Breast epithelium (tissue), 4 donors: ENCODE measurements around the gene ZNF302. TPM values are rescaled to one million over a fixed set of nuclear protein-coding genes. Genes with fewer than 3 reads are reported as not detected.
A peak's percentile ranks its signal among the peaks of the same experiment; 100 is the strongest.
"Not testable (repeated sequence)": the region's sequence is repeated elsewhere in the genome, so short reads cannot be mapped to it uniquely, and the experiment has no call there.

Experiments used
- DNase-seq, 2 donors: peaks; one replicate each; pipeline ENCODE4 v3.0.0-alpha.2; 2019; ENCODE audit warnings: low spot score in 2 of 2
- H3K27ac ChIP-seq, 2 donors: fragments of 200-600 bp; sonication (generic) in 1 of 2; one replicate each; pipeline ENCODE4 v1.5.1; 2016 to 2019; ENCODE audit warnings: mild to moderate bottlenecking in 1 of 2
- H3K27me3 ChIP-seq, 2 donors: fragments of 200-600 bp; sonication (generic) in 1 of 2; one replicate each; pipeline versions ENCODE4 v1.5.1 to v1.6.0; 2017 to 2019; ENCODE audit warnings: control low read depth in 1 of 2, mild to moderate bottlenecking in 1 of 2
- H3K36me3 ChIP-seq: fragments of 200-600 bp; one replicate; pipeline ENCODE4 v1.5.1; 2019
- H3K4me1 ChIP-seq, 2 donors: fragments of 200-600 bp; sonication (generic); one replicate each; pipeline ENCODE4 v1.5.1; 2016 to 2019; ENCODE audit warnings: control low read depth in 1 of 2
- H3K4me3 ChIP-seq, 3 donors: fragments of 200-600 bp; sonication (generic); 1 replicate in 2 of 3; 2 replicates in 1 of 3; pipeline ENCODE4 v1.5.1; 2016 to 2019; ENCODE audit warnings: mild to moderate bottlenecking in 3 of 3, moderate library complexity in 2 of 3
- H3K9me3 ChIP-seq, 2 donors: fragments of 200-600 bp; sonication (generic) in 1 of 2; one replicate each; pipeline ENCODE4 v1.5.1; 2016 to 2019; ENCODE audit warnings: control low read depth in 1 of 2
- POLR2A ChIP-seq: fragments of 450-650 bp; IDR thresholded peaks from one replicate; pipeline ENCODE4 v1.6.1; 2016; ENCODE audit warnings: antibody characterized with exemption, mild to moderate bottlenecking, moderate library complexity
- POLR2AphosphoS5 ChIP-seq, 3 donors: sonication (generic); formaldehyde crosslinking; IDR thresholded peaks; one replicate each; pipeline ENCODE4 v1.6.1; 2017; ENCODE audit warnings: antibody characterized with exemption in 3 of 3
- intact Hi-C: fragments of 100-400 bp; cut with DNase I; formaldehyde crosslinking; loops from one replicate; pipeline ENCODE4 v1.15.1; 2023; ENCODE audit warnings: low total_unique reads
- total RNA-seq, 3 donors: library from RNA; depleted of rRNA; stranded (reverse); fragments of >200 nt; gene quantifications; one replicate each; pipeline ENCODE4 v1.1.0, GENCODE V29; 2016
- TF ChIP-seq, protein P1 (sequence below), 3 donors: fragments of 450-650 bp; IDR thresholded peaks; one replicate each; pipeline ENCODE4 v1.5.1; 2016 to 2017; ENCODE audit warnings: antibody characterized with exemption in 3 of 3, mild to moderate bottlenecking in 3 of 3, moderate library complexity in 3 of 3

ZNF302 gene
- total RNA-seq, 3 donors from 2014 or later: 24.2 to 54.2 (median 33.1) TPM

DNA sequence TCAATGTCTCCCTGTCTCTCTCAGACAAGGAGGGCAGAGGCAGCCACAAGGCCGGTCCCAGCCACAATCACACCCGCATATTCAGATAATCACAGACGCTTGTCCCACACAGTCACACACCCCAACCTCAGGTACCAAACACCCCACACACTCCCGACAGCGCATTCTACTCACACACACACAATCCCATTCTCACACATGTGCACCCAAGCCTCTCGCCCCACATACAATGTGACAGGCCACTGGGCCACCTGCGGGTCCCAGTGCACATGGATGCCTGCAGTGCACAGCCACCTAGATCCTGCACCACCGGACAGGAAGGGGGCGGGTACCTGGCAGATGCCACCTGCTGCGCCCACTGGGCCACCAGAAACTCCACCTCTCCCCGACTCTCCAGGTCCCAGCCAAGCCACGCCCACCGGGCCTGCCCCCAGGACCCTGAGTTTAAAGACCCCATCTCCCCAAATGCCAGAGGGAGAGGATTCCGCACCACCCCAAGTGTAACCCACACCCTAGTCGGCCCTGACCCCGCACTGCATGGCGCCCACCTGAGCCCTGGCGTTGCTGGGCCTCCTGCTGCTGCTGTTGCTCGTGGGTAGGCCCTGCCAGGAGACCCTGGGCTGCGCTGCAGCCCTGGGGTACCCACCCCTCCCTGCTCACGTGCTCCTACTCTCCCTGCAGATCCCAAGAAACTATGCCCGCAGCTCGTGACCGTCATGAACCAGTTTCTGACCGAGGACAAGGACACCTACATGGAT lies 11.1 kb upstream of the ZNF302 start:
- Histone ChIP-seq H3K36me3 (no peaks in the 10 kb centered on the region), H3K4me3 (no peak overlapping the region), H3K27ac (peak overlapping the region in 1 of 2 donors; percentile 86), H3K9me3 (no peaks in the 10 kb centered on the region), H3K27me3 (no peaks in the 10 kb centered on the region), H3K4me1 (no peaks in the 10 kb centered on the region)
- DNase-seq: no peak
- TF ChIP-seq POLR2AphosphoS5 (IDR thresholded peaks at IDR 0.05) (no peak), POLR2A (no peak)
- TF ChIP-seq, protein P1, sequence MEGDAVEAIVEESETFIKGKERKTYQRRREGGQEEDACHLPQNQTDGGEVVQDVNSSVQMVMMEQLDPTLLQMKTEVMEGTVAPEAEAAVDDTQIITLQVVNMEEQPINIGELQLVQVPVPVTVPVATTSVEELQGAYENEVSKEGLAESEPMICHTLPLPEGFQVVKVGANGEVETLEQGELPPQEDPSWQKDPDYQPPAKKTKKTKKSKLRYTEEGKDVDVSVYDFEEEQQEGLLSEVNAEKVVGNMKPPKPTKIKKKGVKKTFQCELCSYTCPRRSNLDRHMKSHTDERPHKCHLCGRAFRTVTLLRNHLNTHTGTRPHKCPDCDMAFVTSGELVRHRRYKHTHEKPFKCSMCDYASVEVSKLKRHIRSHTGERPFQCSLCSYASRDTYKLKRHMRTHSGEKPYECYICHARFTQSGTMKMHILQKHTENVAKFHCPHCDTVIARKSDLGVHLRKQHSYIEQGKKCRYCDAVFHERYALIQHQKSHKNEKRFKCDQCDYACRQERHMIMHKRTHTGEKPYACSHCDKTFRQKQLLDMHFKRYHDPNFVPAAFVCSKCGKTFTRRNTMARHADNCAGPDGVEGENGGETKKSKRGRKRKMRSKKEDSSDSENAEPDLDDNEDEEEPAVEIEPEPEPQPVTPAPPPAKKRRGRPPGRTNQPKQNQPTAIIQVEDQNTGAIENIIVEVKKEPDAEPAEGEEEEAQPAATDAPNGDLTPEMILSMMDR (IDR thresholded peaks at IDR 0.05): no peak
- intact Hi-C loops: no loop called here

DNA sequence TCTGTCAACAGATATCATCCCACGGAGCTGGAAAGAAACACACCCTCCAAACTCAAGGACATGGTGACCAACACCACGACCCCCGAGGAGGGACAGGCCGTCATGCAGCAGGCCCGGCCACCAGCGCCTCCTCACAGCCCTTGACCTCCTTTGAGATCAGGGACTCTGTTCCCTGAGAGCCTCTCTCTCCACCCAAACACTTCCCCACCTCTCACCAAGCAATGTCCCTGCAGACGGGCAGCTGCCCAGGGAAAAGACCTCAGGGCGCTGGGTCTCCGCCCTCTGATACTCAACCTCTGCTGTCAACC lies 10.6 kb upstream of the ZNF302 start:
- H3K27me3 ChIP-seq: no peaks in the 10 kb centered on the region
- H3K9me3 ChIP-seq: no peaks in the 10 kb centered on the region
- H3K36me3 ChIP-seq: no peaks in the 10 kb centered on the region
- DNase-seq: no peak
- H3K4me1 ChIP-seq: no peaks in the 10 kb centered on the region
- TF ChIP-seq, protein P1 (IDR thresholded peaks at IDR 0.05): no peak
- TF ChIP-seq POLR2A (no peak), POLR2AphosphoS5 (IDR thresholded peaks at IDR 0.05) (no peak)
- H3K27ac ChIP-seq: peak overlapping the region; percentile 66 to 86
- intact Hi-C loops: no loop called here
- H3K4me3 ChIP-seq: peak overlapping the region in 2 of 3 donors; percentile 42 to 72

GRCh38 chr19:34667349-34668076 lies 10.0 kb upstream of the ZNF302 start:
- intact Hi-C loops: no loop called here

DNA sequence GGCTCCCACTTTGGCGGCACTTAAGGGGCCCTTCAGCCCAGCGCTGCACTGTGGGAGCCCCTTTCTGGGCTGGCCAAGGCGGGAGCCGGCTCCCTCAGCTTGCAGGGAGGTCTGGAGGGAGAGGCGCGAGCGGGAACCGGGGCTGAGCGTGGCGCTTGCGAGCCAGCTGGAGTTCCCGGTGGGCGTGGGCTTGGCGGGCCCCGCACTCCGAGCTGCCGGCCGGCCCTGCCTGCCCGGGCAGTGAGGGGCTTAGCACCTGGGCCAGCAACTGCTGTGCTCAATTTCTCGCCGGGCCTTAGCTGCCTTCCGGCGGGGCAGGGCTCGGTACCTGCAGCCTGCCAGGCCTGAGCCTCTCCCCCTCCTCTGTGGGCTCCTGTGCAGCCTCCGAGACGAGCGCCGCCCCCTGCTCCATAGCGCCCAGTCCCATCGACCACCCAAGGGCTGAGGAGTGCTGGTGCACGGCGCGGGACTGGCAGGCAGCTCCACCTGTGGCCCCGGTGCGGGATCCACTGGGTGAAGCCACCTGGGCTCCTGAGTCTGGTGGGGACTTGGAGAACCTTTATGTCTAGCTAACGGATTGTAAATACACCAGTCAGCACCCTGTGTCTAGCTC lies 9.3 kb upstream of the ZNF302 start:
- DNase-seq, H3K4me1 ChIP-seq, H3K36me3 ChIP-seq, H3K9me3 ChIP-seq, H3K27me3 ChIP-seq, intact Hi-C loops: not testable (repeated sequence)
- Histone ChIP-seq H3K27ac (peak overlapping the region; percentile 66 to 86), H3K4me3 (peak overlapping the region in 2 of 3 donors; percentile 42 to 72)

More at GRCh38 chr19:34667349-34668076, 10.0 kb upstream of the ZNF302 start:
- Histone ChIP-seq H3K4me3 (peak overlapping the region; percentile 15 to 72 (median 42)), H3K27me3 (no peaks in the 10 kb centered on the region), H3K27ac (peak overlapping the region; percentile 66 to 86), H3K9me3 (no peaks in the 10 kb centered on the region), H3K36me3 (no peaks in the 10 kb centered on the region), H3K4me1 (no peaks in the 10 kb centered on the region)
- no peak for DNase-seq
- TF ChIP-seq, protein P1 (IDR thresholded peaks at IDR 0.05): no peak
- TF ChIP-seq POLR2AphosphoS5 (IDR thresholded peaks at IDR 0.05) (no peak), POLR2A (no peak)

DNA sequence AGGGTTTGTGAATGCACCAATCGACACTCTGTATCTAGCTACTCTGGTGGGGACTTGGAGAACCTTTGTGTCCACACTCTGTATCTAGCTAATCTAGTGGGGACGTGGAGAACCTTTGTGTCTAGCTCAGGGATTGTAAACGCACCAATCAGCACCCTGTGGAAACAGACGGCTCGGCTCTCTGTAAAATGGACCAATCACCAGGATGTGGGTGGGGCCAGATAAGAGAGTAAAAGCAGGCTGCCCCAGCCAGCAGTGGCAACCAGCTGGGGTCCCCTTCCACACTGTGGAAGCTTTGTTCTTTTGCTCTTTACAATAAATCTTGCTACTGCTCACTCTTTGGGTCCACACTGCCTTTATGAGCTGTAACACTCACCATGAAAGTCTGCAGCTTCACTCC lies 8.8 kb upstream of the ZNF302 start:
- H3K27me3 ChIP-seq, H3K36me3 ChIP-seq, intact Hi-C loops, H3K4me1 ChIP-seq, H3K4me3 ChIP-seq, DNase-seq, H3K27ac ChIP-seq, H3K9me3 ChIP-seq: not testable (repeated sequence)

GRCh38 chr19:34669305-34669704 lies 8.2 kb upstream of the ZNF302 start:
- no peaks in the 10 kb centered on the region for H3K27me3 ChIP-seq
- H3K27ac ChIP-seq: no peak overlapping the region
- H3K4me3 ChIP-seq: no peak overlapping the region
- H3K36me3 ChIP-seq: no peaks in the 10 kb centered on the region
- TF ChIP-seq POLR2AphosphoS5 (IDR thresholded peaks at IDR 0.05): no peak
- TF ChIP-seq, protein P1 (IDR thresholded peaks at IDR 0.05): no peak
- no peak for TF ChIP-seq POLR2A
- H3K4me1 ChIP-seq: no peaks in the 10 kb centered on the region
- intact Hi-C loops: no loop called here
- no peaks in the 10 kb centered on the region for H3K9me3 ChIP-seq
- DNase-seq: peak in 1 of 2 donors; percentile 65
